Umbilical cord (tissue), 2 donors: ENCODE data around the gene PAQR7. TPM values are rescaled to one million over a fixed set of nuclear protein-coding genes. Genes with fewer than 3 reads are reported as not detected.
A peak's percentile ranks its signal among the peaks of the same experiment; 100 is the strongest.

ENCODE experiments used
- DNase-seq: peaks from one replicate; pipeline ENCODE4 v3.0.0-alpha.2; 2015; ENCODE audit warnings: low spot score
- total RNA-seq: library from RNA; depleted of rRNA; stranded (reverse); fragments of >200 nt; gene quantifications from one replicate; pipeline ENCODE4 v1.2.3, GENCODE V29; 2014; ENCODE audit warnings: low replicate concordance; ENCODE audit not compliant: insufficient read depth

Gene PAQR7
- total RNA-seq, 1 donor from 2014 or later = 9.6 TPM

- DNase-seq = no peak
Measured at GRCh38 chr1:25902462-25902861, 27.0 kb upstream of the PAQR7 start.

- no peak for DNase-seq
Measured at GRCh38 chr1:25900219-25900618, 24.7 kb upstream of the PAQR7 start.

- DNase-seq = no peak
Measured at GRCh38 chr1:25899792-25900191, 24.3 kb upstream of the PAQR7 start.

- no peak for DNase-seq
Measured at GRCh38 chr1:25898223-25899015, 22.9 kb upstream of the PAQR7 start.

GRCh38 chr1:25897754-25898153 lies 22.2 kb upstream of the PAQR7 start:
- no peak for DNase-seq

GRCh38 chr1:25896266-25896665 lies 20.8 kb upstream of the PAQR7 start:
- DNase-seq = no peak

GRCh38 chr1:25895365-25895990 lies 20.0 kb upstream of the PAQR7 start:
- peak; percentile 97 for DNase-seq

GRCh38 chr1:25893116-25893515 lies 17.6 kb upstream of the PAQR7 start:
- peak; percentile 86 for DNase-seq

GRCh38 chr1:25891606-25892005 lies 16.1 kb upstream of the PAQR7 start:
- DNase-seq = no peak

- DNase-seq = peak; percentile 36
Measured at GRCh38 chr1:25890239-25891034, 14.9 kb upstream of the PAQR7 start.

GRCh38 chr1:25889470-25889869 lies 14.0 kb upstream of the PAQR7 start:
- no peak for DNase-seq

- DNase-seq = no peak
Measured at GRCh38 chr1:25888426-25888987, 13.0 kb upstream of the PAQR7 start.

GRCh38 chr1:25885602-25886001 lies 10.1 kb upstream of the PAQR7 start:
- no peak for DNase-seq

GRCh38 chr1:25881266-25881665 lies 5.8 kb upstream of the PAQR7 start:
- DNase-seq = no peak

- DNase-seq = no peak
Measured at GRCh38 chr1:25880518-25880917, 5.0 kb upstream of the PAQR7 start.

- no peak for DNase-seq
Measured at GRCh38 chr1:25879675-25880074, 4.2 kb upstream of the PAQR7 start.

GRCh38 chr1:25878690-25879089 lies 3.2 kb upstream of the PAQR7 start:
- DNase-seq = peak; percentile 34

GRCh38 chr1:25877155-25877554 lies 1.6 kb upstream of the PAQR7 start:
- no peak for DNase-seq

- DNase-seq = no peak
Measured at GRCh38 chr1:25876693-25877077, 1.2 kb upstream of the PAQR7 start.

GRCh38 chr1:25875856-25876692 lies 566 bp upstream of the PAQR7 start:
- no peak for DNase-seq

- no peak for DNase-seq
Measured at GRCh38 chr1:25874635-25875153, 814 bp downstream of the PAQR7 start.
